VCaP (cell line): ENCODE results near the gene AGPAT4.

Experiments
- H3K27ac ChIP-seq: fragments of 450-650 bp; 2 replicates; pipeline ENCODE4 v1.5.1; 2017
- CTCF ChIP-seq: fragments of 450-650 bp; conservative IDR thresholded peaks from 2 replicates; pipeline ENCODE4 v1.5.1; 2017; ENCODE audit warnings: mild to moderate bottlenecking, moderate library complexity

The AGPAT4 gene

DNA sequence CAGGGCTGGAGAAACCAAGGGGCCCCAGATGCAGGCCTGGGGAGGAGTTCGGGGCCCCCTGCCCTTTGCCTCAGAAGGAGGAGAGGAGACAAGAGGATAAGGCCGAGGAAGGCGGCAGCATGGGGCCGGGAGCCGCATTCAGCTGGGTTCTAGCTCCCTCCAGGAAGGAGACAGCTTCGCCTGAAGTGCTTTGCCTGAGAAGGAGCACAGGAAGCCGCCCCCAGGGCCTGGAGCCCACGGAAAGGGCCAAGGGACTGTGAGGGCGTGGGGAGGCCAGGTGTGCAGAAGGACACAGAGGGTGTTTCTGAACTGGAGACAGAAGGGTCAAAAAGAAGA, 121.4 kb downstream of the AGPAT4 start:
- H3K27ac ChIP-seq: no peak overlapping the region
- no peak for TF ChIP-seq CTCF

- H3K27ac ChIP-seq: no peak overlapping the region
- TF ChIP-seq CTCF: no peak
Observed at GRCh38 chr6:161151660-161152526, 122.0 kb downstream of the AGPAT4 start.

DNA sequence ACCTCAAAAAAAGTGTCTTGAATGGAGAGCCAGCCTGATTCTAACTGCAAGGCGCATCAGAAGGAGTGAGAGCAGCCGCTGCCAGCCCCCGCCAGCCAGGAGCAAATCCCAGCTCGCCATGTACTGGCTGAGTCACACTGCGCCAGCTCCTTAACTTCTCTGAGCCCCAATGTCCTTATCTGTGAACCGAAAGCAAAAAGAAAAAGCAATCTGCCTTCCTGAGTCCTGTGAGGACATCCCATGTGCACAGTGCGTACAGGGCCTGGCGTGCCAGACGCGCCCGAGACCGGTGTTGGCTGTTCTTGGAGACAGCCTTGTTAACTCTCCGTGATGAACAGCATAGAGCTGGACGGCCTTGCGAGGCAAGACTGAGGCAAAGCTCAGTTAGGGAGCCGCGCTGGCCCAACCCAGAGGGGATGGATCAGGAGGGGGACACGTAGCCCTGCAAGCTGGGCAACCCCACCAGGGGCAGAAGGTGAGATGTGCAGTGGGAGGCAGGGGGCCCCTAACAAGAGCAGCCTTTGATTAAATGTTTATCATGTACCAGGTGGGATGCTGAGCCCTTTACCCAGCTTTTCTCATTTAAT, 122.7 kb downstream of the AGPAT4 start:
- TF ChIP-seq CTCF: no peak
- no peak overlapping the region for H3K27ac ChIP-seq

DNA sequence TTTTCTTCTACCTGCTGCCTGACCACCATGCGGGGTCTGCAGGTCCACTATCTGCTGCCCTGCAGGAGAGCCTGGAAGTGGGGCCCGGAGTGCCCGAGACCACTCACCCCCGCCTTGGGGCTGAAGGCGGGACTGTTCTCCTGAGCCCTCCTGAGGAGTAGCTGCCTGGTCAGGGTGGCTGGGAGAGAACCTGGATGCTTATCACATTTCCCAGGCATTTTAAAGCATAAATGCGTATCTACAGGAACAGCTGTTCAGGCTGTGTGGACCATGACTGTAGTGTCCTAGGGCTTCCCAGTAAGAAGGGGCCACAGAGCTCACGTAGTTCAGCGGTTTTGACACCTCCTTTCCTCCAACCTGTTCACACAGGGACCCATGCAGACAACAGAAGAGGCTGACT, 123.3 kb downstream of the AGPAT4 start:
- H3K27ac ChIP-seq: no peak overlapping the region
- no peak for TF ChIP-seq CTCF

DNA sequence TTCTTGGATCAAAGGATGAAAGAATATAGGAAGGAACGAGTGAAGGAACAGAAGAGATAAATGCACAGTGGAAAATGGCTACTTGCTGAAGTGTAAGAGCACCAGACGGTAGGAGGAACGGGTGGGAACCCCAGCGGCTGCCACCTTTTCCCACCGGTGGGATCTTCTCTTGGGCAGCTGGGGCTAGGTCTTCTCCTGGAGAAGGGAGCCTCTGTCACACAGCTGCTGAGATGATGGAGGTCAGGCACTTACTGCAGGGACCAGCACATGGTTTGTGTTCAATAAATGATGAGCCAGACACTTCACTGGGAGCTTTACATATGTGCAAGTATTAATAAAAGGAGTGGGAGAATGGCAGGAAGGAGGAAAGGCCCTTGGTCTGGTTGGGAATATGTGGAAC, 123.7 kb downstream of the AGPAT4 start:
- no peak overlapping the region for H3K27ac ChIP-seq
- no peak for TF ChIP-seq CTCF

GRCh38 chr6:161143663-161144430, 130.0 kb downstream of the AGPAT4 start:
- TF ChIP-seq CTCF: no peak
- H3K27ac ChIP-seq: no peak overlapping the region

DNA sequence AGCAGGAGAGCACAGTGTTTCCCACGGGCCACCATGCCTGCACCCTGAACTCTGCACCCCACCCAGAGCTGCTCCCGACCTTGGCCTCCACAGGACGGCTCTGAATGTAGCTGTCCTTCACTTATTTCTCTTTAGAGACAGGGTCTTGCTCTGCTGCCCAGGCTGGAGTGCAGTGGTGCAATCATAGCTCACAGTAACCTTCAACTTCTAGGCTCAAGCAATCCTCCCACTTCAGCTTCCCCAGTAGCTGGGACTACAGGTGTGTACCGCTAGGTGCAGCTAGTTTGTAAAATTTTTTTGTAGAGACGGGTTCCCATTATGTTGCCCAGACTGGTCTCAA, 130.9 kb downstream of the AGPAT4 start:
- TF ChIP-seq CTCF: no peak
- no peak overlapping the region for H3K27ac ChIP-seq
